ENCODE results near the gene SV2C.
"Not testable (repeated sequence)": the region's sequence is repeated elsewhere in the genome, so short reads cannot be mapped to it uniquely, and the experiment has no call there.

SV2C gene

GRCh38 chr5:76310208-76310607 lies 227.0 kb downstream of the SV2C start:
- no peak for DNase-seq

GRCh38 chr5:76312783-76313182 lies 229.6 kb downstream of the SV2C start:
- DNase-seq, result no peak

GRCh38 chr5:76314643-76315042 lies 231.5 kb downstream of the SV2C start:
- DNase-seq, result no peak

GRCh38 chr5:76319673-76320072 lies 236.5 kb downstream of the SV2C start:
- DNase-seq, result peak; percentile 51

GRCh38 chr5:76323494-76323893 lies 240.3 kb downstream of the SV2C start:
- not testable (repeated sequence) for DNase-seq

- no peak for DNase-seq
Measured at GRCh38 chr5:76325326-76325725, 242.1 kb downstream of the SV2C start.

- no peak for DNase-seq
Measured at GRCh38 chr5:76325876-76326491, 242.8 kb downstream of the SV2C start.

GRCh38 chr5:76326577-76327302 lies 243.6 kb downstream of the SV2C start:
- no peak for DNase-seq

GRCh38 chr5:76329346-76329745 lies 246.2 kb downstream of the SV2C start:
- no peak for DNase-seq

GRCh38 chr5:76331126-76331525 lies 247.9 kb downstream of the SV2C start:
- DNase-seq, result no peak

GRCh38 chr5:76332102-76332501 lies 248.9 kb downstream of the SV2C start:
- DNase-seq, result no peak

- no peak for DNase-seq
Measured at GRCh38 chr5:76332611-76333205, 249.5 kb downstream of the SV2C start.

GRCh38 chr5:76333571-76333970 lies 250.4 kb downstream of the SV2C start:
- no peak for DNase-seq

GRCh38 chr5:76334574-76334973 lies 251.4 kb downstream of the SV2C start:
- DNase-seq, result no peak

GRCh38 chr5:76335451-76335850 lies 252.3 kb downstream of the SV2C start:
- not testable (repeated sequence) for DNase-seq

GRCh38 chr5:76336253-76336809 lies 253.1 kb downstream of the SV2C start:
- not testable (repeated sequence) for DNase-seq

- DNase-seq, result no peak
Measured at GRCh38 chr5:76337953-76338451, 254.8 kb downstream of the SV2C start.

GRCh38 chr5:76339919-76340318 lies 256.7 kb downstream of the SV2C start:
- no peak for DNase-seq

GRCh38 chr5:76341651-76342334 lies 258.6 kb downstream of the SV2C start:
- peak; percentile 17 for DNase-seq

GRCh38 chr5:76342474-76342873 lies 259.3 kb downstream of the SV2C start:
- DNase-seq, result no peak

- DNase-seq, result no peak
Measured at GRCh38 chr5:76345582-76345981, 262.4 kb downstream of the SV2C start.

- DNase-seq, result no peak
Measured at GRCh38 chr5:76351176-76351575, 268.0 kb downstream of the SV2C start.

GRCh38 chr5:76351577-76351976 lies 268.4 kb downstream of the SV2C start:
- DNase-seq, result no peak

Data from GF-D8 (cell line).